PFSK-1 (cell line): Measurements from ENCODE around the gene TRAK2.

Source experiments
- POLR2AphosphoS5 ChIP-seq: IDR thresholded peaks from 2 replicates; pipeline ENCODE4 v1.6.1; 2012; ENCODE audit warnings: low read depth, mild to moderate bottlenecking, control low read depth, low read length, moderate library complexity
- REST ChIP-seq, 2 experiments: IDR thresholded peaks; 2 replicates each; pipeline versions ENCODE4 v1.6.1 to v1.8.0; 2011 to 2012; ENCODE audit warnings: low read depth in 2 of 2, low read length in 2 of 2, control low read depth in 1 of 2, inconsistent platforms in 1 of 2, mild to moderate bottlenecking in 1 of 2, moderate library complexity in 1 of 2; ENCODE audit not compliant: insufficient read depth in 1 of 2
- TAF1 ChIP-seq: IDR thresholded peaks from 2 replicates; pipeline ENCODE4 v1.6.1; 2012; ENCODE audit warnings: low read length, control low read depth, borderline replicate concordance; ENCODE audit not compliant: insufficient read depth

GRCh38 chr2:201415149-201415548, 36.1 kb downstream of the TRAK2 start:
- TF ChIP-seq POLR2AphosphoS5 (no peak), TAF1 (no peak), REST (IDR thresholded peaks at IDR 0.05; ENCODE audit: insufficient read depth in 1 of 2, low read depth in 2 of 2, low read length in 2 of 2) (no peak)
